Measurements from ENCODE around the gene TNS1. TPM values are rescaled to one million over a fixed set of nuclear protein-coding genes. Genes with fewer than 3 reads are reported as not detected.

Gene TNS1
- total RNA-seq, 4 donors from 2014 or later: 23.1 to 156 (median 81.1) TPM

DNA sequence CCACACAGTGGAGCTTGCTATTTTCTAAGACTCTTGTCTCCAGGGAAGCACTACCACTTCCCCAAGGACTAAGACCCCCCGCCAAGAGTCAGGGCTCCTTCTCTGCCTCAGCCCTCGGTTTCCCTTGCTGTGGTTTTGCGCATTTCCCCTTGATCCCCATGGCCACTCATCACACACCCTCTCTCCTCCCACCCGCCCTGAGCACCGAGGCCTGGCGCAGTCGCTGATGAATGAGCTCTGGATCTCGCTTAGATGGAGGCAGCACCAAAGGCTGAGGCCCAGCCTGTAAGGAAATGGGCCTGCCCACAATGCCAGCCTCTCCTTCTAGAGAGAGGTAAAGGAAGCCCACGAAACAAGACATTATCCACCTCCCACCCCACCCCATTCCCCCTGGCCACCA, 96.9 kb downstream of the TNS1 start:
- no peak for DNase-seq
- no peak overlapping the region for H3K4me3 ChIP-seq
- peaks cover 0 to 90% (median 2%) of the 10 kb centered on the region in 4 donors for H3K4me1 ChIP-seq
- no peaks in the 10 kb centered on the region for H3K9me3 ChIP-seq
- TF ChIP-seq POLR2A (IDR thresholded peaks at IDR 0.05): no peak
- TF ChIP-seq CTCF (IDR thresholded peaks at IDR 0.05): no peak
- no peaks in the 10 kb centered on the region for H3K36me3 ChIP-seq
- H3K27ac ChIP-seq: peak overlapping the region in 3 of 4 donors; percentile 66 to 92 (median 86)
- no peaks in the 10 kb centered on the region for H3K27me3 ChIP-seq

- no peaks in the 10 kb centered on the region for H3K9me3 ChIP-seq
- no peaks in the 10 kb centered on the region for H3K27me3 ChIP-seq
- no peak overlapping the region for H3K4me3 ChIP-seq
- H3K4me1 ChIP-seq: peaks cover 0 to 90% (median 2%) of the 10 kb centered on the region in 4 donors
- TF ChIP-seq CTCF (IDR thresholded peaks at IDR 0.05): no peak
- TF ChIP-seq POLR2A (IDR thresholded peaks at IDR 0.05): no peak
- DNase-seq: no peak
- peak overlapping the region; percentile 66 to 92 (median 80) for H3K27ac ChIP-seq
- no peaks in the 10 kb centered on the region for H3K36me3 ChIP-seq
Measured at GRCh38 chr2:217905395-217905794, 97.4 kb downstream of the TNS1 start.

GRCh38 chr2:217904614-217904965, 98.2 kb downstream of the TNS1 start:
- Histone ChIP-seq H3K9me3 (no peaks in the 10 kb centered on the region), H3K27ac (peak overlapping the region; percentile 66 to 92 (median 80)), H3K27me3 (no peaks in the 10 kb centered on the region), H3K4me3 (peak overlapping the region in 1 of 4 donors; percentile 1), H3K36me3 (no peaks in the 10 kb centered on the region), H3K4me1 (peaks cover 0 to 90% (median 2%) of the 10 kb centered on the region in 4 donors)
- DNase-seq: no peak
- TF ChIP-seq CTCF (IDR thresholded peaks at IDR 0.05) (no peak), POLR2A (IDR thresholded peaks at IDR 0.05) (no peak)

- no peak overlapping the region for H3K4me3 ChIP-seq
- DNase-seq: peak in 1 of 3 donors; percentile 65
- H3K27ac ChIP-seq: peak overlapping the region; percentile 66 to 92 (median 80)
- H3K27me3 ChIP-seq: no peaks in the 10 kb centered on the region
- no peak for TF ChIP-seq POLR2A (IDR thresholded peaks at IDR 0.05)
- TF ChIP-seq CTCF (IDR thresholded peaks at IDR 0.05): no peak
- H3K4me1 ChIP-seq: peaks cover 0 to 88% (median 2%) of the 10 kb centered on the region in 4 donors
- H3K9me3 ChIP-seq: no peaks in the 10 kb centered on the region
- no peaks in the 10 kb centered on the region for H3K36me3 ChIP-seq
Measured at GRCh38 chr2:217903859-217904613, 98.8 kb downstream of the TNS1 start.

DNA sequence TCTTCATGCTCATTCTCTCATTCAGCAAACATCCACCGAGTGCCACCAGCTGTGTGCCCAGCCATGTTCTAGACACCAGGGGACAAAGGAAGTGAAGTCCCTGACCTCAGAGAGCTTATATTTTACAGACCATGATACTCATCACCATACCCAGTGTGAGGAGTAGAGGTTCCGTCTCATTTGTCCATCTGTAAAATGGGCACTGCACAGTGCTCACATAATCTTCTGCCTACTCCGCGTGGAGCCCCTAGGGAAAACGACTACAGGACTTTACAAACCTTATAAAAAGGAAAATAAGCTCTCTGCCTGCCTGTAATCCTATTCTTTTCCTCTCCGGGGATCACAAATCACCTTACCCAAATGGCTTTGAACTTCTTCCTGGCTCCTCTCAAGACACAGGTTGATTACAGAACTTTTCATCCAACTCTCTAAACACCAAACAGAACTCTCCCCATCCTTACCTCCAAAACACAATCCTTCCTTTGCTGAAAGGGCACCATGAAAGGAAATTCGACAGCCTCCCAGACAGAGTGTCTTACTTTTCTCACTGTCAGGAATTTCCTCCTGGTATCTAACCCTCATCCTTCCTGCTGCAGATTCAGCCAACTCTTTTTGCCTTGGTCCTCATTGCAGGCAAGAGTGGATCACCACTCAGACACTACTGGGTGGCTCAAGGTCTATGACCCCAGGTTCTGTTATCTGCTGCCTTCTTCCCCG, 99.5 kb downstream of the TNS1 start:
- H3K27ac ChIP-seq: peak overlapping the region; percentile 66 to 92 (median 80)
- H3K9me3 ChIP-seq: no peaks in the 10 kb centered on the region
- TF ChIP-seq CTCF (IDR thresholded peaks at IDR 0.05): no peak
- TF ChIP-seq POLR2A (IDR thresholded peaks at IDR 0.05): no peak
- no peak overlapping the region for H3K4me3 ChIP-seq
- H3K36me3 ChIP-seq: no peaks in the 10 kb centered on the region
- DNase-seq: no peak
- peaks cover 0 to 84% (median 2%) of the 10 kb centered on the region in 4 donors for H3K4me1 ChIP-seq
- no peaks in the 10 kb centered on the region for H3K27me3 ChIP-seq

Data from Peyer's patch (tissue), 4 donors.